ENCODE results near the gene RRP15.
A peak's percentile ranks its signal among the peaks of the same experiment; 100 is the strongest.

The RRP15 gene

DNA sequence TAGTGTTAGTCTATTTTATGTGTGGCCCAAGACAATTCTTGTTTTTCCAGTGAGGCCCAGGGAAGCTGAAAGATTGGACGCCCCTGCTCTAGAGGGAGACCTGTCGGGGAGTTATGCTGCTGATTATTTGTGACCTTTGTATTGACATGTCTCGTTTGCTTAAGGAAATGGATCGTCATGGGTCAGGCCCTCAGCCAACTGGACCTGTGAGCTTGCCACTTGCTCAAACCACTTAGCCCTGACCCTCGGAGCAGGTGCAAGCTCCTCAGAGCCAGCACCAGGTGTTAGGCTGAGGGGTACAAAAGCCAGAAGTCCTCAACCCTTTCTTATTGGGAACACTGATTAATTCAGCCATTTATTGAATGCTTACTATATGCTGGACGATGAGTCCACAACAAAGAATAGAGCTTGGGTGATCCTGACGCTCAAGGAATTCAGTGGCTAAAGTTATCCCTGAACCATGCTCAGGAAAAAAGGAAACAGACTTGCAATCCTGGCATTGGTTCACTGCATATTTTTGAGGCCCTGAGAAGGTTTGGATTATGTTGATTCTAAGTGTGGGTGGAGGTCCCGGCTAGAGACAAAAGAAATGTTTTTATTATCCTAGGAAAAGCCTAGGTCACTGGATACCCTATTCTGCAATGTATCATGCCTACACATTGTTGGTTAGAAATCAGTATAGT is 79.1 kb downstream of the RRP15 start:
- DNase-seq = no peak

DNA sequence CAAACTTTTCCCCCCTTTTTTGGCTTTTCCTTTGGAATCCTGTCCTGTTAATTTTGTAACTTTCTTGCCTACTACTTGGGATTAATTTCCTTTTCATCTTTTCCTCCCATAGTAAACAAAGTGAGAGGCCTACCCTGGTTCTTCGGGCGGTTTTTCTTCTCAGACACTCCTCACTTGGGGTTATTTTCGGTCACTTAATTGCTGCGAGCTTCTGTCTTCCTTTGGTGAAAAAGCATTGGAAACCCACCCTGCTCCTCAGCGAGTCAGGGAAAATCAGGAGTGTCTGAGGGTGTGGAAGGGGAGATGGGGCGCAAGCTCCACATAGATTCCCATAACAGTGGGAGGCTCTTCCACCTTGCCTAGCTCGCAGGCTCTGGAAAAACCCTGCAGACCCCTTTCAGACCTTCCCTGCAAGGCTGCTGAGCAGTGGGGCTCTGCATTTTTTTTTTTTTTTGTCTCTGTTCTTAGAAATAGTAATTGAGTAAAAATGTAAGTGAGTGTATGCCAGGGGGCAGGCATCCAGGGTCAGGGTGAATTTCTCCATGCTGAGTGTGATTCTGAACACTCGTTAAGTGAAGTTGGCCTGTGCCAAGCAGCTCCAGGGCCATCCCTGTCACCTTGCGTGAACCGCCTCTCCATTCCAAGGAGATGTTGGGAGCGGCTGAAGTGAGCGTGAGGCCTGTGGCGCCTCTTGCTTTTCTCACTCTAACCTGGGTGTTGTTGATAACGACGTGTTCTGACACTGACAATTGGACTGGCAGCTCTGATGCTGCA is 80.3 kb downstream of the RRP15 start:
- no peak for DNase-seq

GRCh38 chr1:218366322-218367052 is 81.4 kb downstream of the RRP15 start:
- no peak for DNase-seq

DNA sequence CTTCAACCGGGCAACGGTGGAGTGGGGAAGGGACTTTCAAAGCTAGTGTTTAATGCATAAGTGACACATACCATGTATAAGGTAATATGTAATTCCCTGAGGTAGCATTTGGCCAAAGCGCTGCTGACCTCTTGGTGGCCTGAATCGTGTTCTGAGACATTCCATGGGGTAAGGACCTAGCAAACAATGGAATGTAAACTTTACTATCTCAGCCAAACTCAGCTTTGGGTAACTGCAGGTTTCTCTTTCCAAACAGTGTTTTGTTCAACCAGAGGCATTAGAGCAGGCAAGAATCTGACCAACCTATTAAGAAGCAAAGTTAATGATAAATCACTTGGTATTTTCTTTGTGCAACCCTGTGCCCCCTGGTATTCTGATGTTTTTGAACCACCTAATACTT is 82.0 kb downstream of the RRP15 start:
- DNase-seq = no peak

DNA sequence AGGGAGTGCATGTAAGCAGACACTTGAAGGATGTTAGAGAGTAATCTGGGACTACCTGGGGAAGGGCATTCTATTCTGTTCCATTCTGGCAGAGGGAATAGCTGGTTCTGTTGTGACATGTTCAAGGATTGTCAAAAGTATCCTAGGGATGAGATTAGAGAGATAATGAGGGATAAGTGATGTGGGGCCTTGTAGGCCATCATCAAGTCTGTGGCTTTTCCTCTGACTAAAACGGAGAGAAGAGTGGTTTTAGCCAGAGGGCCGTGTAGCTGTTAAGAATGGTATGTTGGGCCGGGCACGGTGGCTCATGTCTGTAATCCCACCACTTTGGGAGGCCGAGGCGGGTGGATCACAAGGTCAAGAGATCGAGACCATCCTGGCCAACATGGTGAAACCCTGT is 83.6 kb downstream of the RRP15 start:
- no peak for DNase-seq

DNA sequence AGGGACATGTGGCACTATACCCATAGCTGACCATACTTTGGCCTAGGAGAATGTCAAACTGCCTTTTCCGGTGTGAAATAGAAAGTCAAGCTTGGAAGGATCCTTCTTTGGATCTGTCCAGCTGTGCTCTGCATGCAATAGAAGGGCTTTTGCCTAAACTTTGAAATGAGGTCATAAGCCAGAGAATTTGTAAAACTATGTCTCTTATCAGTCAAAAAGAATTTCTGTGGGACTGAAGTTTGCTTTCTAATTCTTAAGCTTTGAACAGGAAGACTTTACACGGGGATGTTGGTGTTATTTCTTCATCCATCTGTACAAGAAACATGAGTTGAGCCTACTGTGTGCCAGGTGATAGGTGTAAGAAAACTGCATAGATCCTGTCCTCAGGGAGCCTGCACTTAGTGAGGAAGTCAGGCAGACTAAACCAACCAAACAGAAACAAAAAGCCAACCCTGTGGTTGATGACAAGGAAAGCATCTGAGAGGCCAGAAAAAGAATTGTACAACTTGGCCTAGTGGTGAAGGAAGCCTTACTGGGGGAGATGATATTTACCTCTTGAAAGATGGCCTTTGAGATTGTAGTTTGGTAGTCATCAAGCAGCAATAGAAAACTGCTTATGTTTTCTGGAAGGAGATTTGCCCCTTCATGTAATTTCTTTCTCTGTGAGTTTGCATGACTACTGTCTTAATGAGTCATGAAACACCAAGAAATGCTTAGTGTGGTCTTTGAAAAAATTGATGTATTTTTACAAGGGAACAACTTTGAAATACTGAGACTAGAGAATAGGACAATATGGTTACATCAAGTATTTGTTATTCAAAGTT is 84.8 kb downstream of the RRP15 start:
- no peak for DNase-seq

GRCh38 chr1:218371927-218372672 is 87.0 kb downstream of the RRP15 start:
- no peak for DNase-seq

DNA sequence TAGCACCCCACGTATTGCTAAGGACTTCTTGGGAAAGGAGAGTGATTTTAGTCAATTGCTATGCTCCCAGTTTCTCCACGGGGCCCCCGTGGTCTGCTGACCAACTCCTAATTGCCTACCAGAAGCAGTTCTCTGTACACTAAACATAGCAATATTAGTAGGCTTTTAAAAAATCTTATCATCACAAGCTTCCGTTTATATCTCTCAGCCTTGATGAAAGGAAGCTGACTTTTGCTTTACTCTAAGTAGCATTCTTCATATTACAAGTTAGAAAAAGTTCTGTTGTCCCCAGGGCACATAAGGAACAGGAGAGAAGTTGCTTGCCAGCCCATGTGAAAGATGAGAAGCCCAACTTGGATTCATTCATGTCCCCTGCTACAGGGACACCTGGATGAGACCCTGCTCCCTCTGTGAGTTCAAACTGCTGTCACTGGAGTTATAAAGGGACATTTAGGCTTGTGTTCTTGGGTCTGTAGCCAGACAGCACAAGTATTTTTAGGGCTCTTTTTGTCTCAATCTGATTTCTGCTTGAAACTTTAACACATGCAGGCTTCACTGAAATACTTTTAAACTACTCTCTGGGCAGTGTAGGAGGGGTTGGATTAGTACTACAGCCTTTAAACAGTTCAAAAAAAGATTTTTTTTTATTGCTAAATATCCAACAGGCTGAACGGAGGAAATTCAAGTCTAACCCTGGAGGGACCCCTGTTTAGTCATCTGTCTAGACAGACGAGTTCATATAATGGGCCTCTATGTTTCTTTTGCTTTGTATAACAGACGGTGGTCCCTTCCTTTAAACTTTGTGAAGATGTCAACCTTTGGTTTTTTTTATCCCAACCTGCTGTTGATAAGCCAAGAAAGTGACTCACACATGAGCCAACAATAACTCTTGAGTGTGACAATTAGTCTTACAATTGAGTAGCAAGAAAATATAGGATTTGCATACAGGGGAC is 89.6 kb downstream of the RRP15 start:
- no peak for DNase-seq

DNA sequence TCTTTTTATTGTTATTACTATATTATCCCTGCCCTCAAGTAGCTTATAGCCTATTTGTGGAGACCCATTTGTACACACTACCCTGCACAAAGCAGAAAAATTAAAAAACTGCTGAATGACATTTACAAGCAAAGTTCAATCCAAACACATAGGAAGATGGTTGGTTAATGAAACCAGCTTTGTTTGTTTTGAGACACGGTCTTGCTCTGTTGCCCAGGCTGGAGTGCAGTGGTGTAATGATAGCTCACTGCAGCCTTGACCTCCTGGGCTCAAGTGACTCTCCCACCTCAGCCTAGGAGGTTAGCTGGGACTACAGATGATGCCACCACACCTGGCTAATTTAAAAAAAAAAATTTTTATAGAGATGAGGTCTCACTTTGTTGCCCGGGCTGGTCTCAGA is 91.6 kb downstream of the RRP15 start:
- DNase-seq = no peak

- DNase-seq = peak; percentile 52
Observed at GRCh38 chr1:218377143-218377660, 92.1 kb downstream of the RRP15 start.

DNA sequence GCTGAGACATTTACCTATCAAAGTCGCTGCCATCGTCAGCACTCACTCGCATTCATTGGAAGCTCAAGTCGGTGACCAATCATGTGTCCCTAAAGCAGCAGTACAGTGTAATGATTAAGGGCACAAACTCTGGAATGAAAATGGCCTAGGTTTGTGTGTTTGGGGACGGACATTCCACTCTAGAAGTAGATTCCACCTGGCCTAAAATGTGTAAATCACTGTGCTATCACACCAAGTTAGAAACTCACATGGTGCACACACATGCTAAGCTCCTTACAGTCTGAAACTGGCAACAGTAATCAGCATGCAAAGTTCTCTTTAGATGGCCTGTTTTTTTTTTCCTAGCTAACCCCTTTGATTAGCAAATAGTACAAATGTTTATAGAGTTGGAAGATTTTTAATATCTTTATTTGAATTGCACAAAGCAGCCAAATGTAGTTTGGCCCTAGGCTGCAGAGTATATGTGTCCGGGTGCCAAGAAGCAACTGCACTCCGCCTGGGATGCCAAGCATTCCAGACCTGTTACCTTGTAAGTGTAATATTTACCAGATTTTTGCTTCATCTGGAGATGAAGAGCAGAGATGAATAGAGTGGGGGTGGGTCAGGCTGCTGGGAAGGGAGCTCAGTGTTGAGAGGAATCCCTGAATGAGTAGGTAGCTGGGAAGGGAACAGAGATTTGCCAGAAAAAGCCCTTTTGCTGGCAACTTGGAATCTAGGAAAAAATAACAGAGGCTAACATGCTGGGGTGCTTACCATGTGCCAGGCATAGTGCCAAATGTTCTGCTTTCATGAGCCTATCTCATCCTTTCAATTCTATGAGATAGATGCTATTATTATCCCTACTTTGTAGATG is 95.3 kb downstream of the RRP15 start:
- DNase-seq = no peak

DNA sequence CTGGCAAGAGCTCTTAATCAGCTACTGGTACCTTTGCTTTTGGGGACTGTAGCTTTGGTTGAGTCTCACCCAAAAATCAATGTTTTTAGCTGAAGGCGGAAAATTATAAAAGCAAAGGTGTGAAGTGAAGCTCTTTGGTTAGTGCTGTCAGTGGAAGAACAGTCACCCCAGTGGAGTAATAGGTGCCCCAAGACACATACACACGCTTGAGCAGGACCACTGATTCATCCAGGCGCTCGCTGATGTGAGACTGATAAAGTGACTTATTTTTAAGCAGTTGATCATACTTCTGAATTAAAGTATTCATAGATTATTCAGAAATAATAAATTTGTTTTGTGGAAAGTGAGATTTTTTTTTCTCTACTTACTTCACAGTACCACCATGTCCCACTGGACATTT is 97.2 kb downstream of the RRP15 start:
- DNase-seq = no peak

DNA sequence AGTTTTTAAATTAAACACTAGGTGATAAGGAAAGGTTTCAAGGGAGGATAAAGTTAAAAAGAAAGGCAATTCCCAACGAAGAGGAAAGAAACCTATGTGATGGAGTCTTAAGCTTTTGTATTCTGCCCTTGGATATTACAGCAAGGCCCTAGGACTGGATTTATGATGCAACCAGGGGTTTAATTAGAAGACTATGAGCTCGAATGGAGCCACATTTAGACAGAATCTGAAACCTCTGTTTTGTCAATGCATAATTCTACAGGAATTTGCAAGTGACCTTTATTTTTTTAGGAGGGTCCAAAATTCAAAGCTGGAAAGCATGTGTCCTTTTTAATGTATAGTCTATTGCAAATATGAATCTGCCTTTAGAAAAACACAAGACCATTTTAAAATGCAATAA is 98.0 kb downstream of the RRP15 start:
- no peak for DNase-seq

- DNase-seq = no peak
Observed at GRCh38 chr1:218383681-218384080, 98.6 kb downstream of the RRP15 start.

DNA sequence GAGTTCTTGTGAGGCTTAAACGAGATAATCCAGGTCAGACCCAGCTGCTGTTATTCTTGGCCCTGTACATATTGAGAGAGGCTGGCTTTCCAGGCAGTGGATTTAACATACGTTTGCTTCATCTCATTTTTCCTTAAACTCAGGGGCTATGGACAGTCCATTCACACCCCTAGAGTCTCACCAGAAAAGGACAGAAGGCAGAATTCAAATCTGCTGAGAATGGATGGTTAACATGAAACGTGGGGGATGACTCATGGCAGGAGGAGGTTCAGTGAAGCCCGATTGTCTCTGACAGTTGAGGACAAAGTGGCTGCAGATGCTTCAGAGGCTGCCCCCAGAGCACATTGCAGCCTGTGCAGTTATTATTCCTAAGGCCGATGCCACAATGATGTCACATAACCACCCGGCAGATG is 99.5 kb downstream of the RRP15 start:
- DNase-seq = no peak

Measured in CD4-positive, alpha-beta T cell treated with Interleukin-17A for 1 hour (primary cell).